GM23338 (cell line): ENCODE results near the gene CARHSP1.

Experiments
- CREB1 ChIP-seq: fragments of 250-450 bp; sonication (Bioruptor Pico); IDR thresholded peaks from 2 replicates; pipeline ENCODE4 v1.5.0; 2020; ENCODE audit warnings: low read depth, mild to moderate bottlenecking, moderate library complexity
- ETS1 ChIP-seq: IDR thresholded peaks from 2 replicates; pipeline ENCODE4 v1.6.1; 2016; ENCODE audit warnings: antibody characterized with exemption
- EZH2 ChIP-seq: fragments of 200-600 bp; sonication (generic); IDR thresholded peaks from one replicate; pipeline ENCODE4 v1.8.0; 2017; ENCODE audit warnings: antibody characterized with exemption, mild to moderate bottlenecking, low read depth; ENCODE audit not compliant: unreplicated experiment
- EZH2phosphoT487 ChIP-seq: fragments of 200-600 bp; sonication (generic); IDR thresholded peaks from one replicate; pipeline ENCODE4 v1.8.1; 2018; ENCODE audit warnings: antibody characterized with exemption; ENCODE audit not compliant: unreplicated experiment
- JUNB ChIP-seq: IDR thresholded peaks from one replicate; pipeline ENCODE4 v1.6.1; 2016; ENCODE audit warnings: antibody characterized with exemption; ENCODE audit not compliant: unreplicated experiment
- NANOG ChIP-seq: IDR thresholded peaks from 2 replicates; pipeline ENCODE4 v1.6.1; 2016; ENCODE audit warnings: antibody characterized with exemption, borderline replicate concordance
- POLR2AphosphoS5 ChIP-seq: IDR thresholded peaks from 2 replicates; pipeline ENCODE4 v1.6.1; 2016; ENCODE audit warnings: antibody characterized with exemption, low read depth
- STAT1 ChIP-seq: IDR thresholded peaks from one replicate; pipeline ENCODE4 v1.6.1; 2016; ENCODE audit warnings: antibody characterized with exemption; ENCODE audit not compliant: unreplicated experiment
- ZNF462 ChIP-seq: fragments of 250-450 bp; sonication (Bioruptor Pico); IDR thresholded peaks from 2 replicates; pipeline ENCODE4 v1.5.0; 2020; ENCODE audit warnings: mild to moderate bottlenecking, moderate library complexity
- TF ChIP-seq, protein P1 (sequence below): IDR thresholded peaks from one replicate; pipeline ENCODE4 v1.6.1; 2018; ENCODE audit warnings: antibody characterized with exemption; ENCODE audit not compliant: unreplicated experiment
- TF ChIP-seq, protein P2 (sequence below), 2 experiments: fragments of 200-600 bp in 1 of 2; sonication (generic) in 1 of 2; conservative IDR thresholded peaks; 2 replicates each; pipeline versions ENCODE4 v1.5.1 to v1.6.1; 2016 to 2017; ENCODE audit warnings: antibody characterized with exemption in 2 of 2, low read depth in 2 of 2, mild to moderate bottlenecking in 2 of 2, moderate library complexity in 1 of 2

GRCh38 chr16:8858994-8859912, 9.6 kb downstream of the CARHSP1 start:
- TF ChIP-seq, protein P1, sequence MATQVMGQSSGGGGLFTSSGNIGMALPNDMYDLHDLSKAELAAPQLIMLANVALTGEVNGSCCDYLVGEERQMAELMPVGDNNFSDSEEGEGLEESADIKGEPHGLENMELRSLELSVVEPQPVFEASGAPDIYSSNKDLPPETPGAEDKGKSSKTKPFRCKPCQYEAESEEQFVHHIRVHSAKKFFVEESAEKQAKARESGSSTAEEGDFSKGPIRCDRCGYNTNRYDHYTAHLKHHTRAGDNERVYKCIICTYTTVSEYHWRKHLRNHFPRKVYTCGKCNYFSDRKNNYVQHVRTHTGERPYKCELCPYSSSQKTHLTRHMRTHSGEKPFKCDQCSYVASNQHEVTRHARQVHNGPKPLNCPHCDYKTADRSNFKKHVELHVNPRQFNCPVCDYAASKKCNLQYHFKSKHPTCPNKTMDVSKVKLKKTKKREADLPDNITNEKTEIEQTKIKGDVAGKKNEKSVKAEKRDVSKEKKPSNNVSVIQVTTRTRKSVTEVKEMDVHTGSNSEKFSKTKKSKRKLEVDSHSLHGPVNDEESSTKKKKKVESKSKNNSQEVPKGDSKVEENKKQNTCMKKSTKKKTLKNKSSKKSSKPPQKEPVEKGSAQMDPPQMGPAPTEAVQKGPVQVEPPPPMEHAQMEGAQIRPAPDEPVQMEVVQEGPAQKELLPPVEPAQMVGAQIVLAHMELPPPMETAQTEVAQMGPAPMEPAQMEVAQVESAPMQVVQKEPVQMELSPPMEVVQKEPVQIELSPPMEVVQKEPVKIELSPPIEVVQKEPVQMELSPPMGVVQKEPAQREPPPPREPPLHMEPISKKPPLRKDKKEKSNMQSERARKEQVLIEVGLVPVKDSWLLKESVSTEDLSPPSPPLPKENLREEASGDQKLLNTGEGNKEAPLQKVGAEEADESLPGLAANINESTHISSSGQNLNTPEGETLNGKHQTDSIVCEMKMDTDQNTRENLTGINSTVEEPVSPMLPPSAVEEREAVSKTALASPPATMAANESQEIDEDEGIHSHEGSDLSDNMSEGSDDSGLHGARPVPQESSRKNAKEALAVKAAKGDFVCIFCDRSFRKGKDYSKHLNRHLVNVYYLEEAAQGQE = no peak
- TF ChIP-seq, protein P2, sequence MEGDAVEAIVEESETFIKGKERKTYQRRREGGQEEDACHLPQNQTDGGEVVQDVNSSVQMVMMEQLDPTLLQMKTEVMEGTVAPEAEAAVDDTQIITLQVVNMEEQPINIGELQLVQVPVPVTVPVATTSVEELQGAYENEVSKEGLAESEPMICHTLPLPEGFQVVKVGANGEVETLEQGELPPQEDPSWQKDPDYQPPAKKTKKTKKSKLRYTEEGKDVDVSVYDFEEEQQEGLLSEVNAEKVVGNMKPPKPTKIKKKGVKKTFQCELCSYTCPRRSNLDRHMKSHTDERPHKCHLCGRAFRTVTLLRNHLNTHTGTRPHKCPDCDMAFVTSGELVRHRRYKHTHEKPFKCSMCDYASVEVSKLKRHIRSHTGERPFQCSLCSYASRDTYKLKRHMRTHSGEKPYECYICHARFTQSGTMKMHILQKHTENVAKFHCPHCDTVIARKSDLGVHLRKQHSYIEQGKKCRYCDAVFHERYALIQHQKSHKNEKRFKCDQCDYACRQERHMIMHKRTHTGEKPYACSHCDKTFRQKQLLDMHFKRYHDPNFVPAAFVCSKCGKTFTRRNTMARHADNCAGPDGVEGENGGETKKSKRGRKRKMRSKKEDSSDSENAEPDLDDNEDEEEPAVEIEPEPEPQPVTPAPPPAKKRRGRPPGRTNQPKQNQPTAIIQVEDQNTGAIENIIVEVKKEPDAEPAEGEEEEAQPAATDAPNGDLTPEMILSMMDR (conservative IDR thresholded peaks at IDR 0.05; ENCODE audit: low read depth in 2 of 2) = no peak
- no peak for TF ChIP-seq EZH2
- no peak for TF ChIP-seq ETS1
- no peak; the same call in 1 of the 2 replicates for TF ChIP-seq POLR2AphosphoS5
- no peak for TF ChIP-seq EZH2phosphoT487
- TF ChIP-seq JUNB = no peak
- no peak for TF ChIP-seq NANOG
- TF ChIP-seq CREB1 = no peak
- no peak for TF ChIP-seq STAT1
- TF ChIP-seq ZNF462 (CRISPR knock-in tag) = no peak
